Karpas-422 (cell line): ENCODE measurements around the gene PCDHB13. TPM values are rescaled to one million over a fixed set of nuclear protein-coding genes. Genes with fewer than 3 reads are reported as not detected.
A peak's percentile ranks its signal among the peaks of the same experiment; 100 is the strongest.
"Not testable (repeated sequence)": the region's sequence is repeated elsewhere in the genome, so short reads cannot be mapped to it uniquely, and the experiment has no call there.

Experiments used
- DNase-seq: peaks from one replicate; pipeline ENCODE4 v3.0.0-alpha.2; 2015
- H2AFZ ChIP-seq: fragments of 200-600 bp; sonication (generic); 2 replicates; pipeline ENCODE4 v1.6.1; 2014; ENCODE audit warnings: antibody characterized with exemption, low read length, mixed read lengths
- H3K27ac ChIP-seq: fragments of 200-600 bp; sonication (generic); 2 replicates; pipeline ENCODE4 v1.5.1; 2014; ENCODE audit warnings: mild to moderate bottlenecking, low read length, moderate library complexity
- H3K27me3 ChIP-seq: fragments of 200-600 bp; sonication (generic); 2 replicates; pipeline ENCODE4 v1.6.1; 2014; ENCODE audit warnings: low read length, mixed read lengths
- H3K36me3 ChIP-seq: fragments of 200-600 bp; sonication (generic); 2 replicates; pipeline ENCODE4 v1.6.1; 2014; ENCODE audit warnings: low read length, mixed read lengths; ENCODE audit not compliant: insufficient read depth
- H3K4me1 ChIP-seq: fragments of 200-600 bp; sonication (generic); 2 replicates; pipeline ENCODE4 v1.6.1; 2014; ENCODE audit warnings: mild to moderate bottlenecking, low read length, mixed read lengths
- H3K4me2 ChIP-seq: fragments of 200-600 bp; sonication (generic); 2 replicates; pipeline ENCODE4 v1.6.1; 2014; ENCODE audit warnings: low read length, low read depth, mild to moderate bottlenecking; ENCODE audit not compliant: poor library complexity, severe bottlenecking
- H3K4me3 ChIP-seq: fragments of 200-600 bp; sonication (generic); 2 replicates; pipeline ENCODE4 v1.5.1; 2014; ENCODE audit warnings: mild to moderate bottlenecking, antibody characterized with exemption, low read length, mixed read lengths
- H3K79me2 ChIP-seq: fragments of 200-600 bp; sonication (generic); 2 replicates; pipeline ENCODE4 v1.6.1; 2014; ENCODE audit warnings: mild to moderate bottlenecking, low read length, mixed read lengths
- H3K9ac ChIP-seq: fragments of 200-600 bp; sonication (generic); 2 replicates; pipeline ENCODE4 v1.6.0; 2014; ENCODE audit warnings: low read length
- H3K9me2 ChIP-seq: fragments of 200-600 bp; sonication (generic), shearing (Covaris generic); replicated peaks from 2 replicates; pipeline ENCODE4 v1.6.0; 2014; ENCODE audit warnings: mild to moderate bottlenecking, low read length, moderate library complexity; ENCODE audit not compliant: insufficient read depth
- H3K9me3 ChIP-seq: fragments of 300-700, 200-600 bp; sonication (generic); 2 replicates; pipeline ENCODE4 v1.6.1; 2014; ENCODE audit warnings: low read length, mixed read lengths
- H4K20me1 ChIP-seq: fragments of 200-600 bp; sonication (generic); 2 replicates; pipeline ENCODE4 v1.6.1; 2014; ENCODE audit warnings: mild to moderate bottlenecking, antibody characterized with exemption, low read length, low read depth; ENCODE audit not compliant: insufficient read depth
- total RNA-seq: library from RNA; depleted of rRNA; stranded (reverse); fragments of >200 nt; shearing (Covaris generic); gene quantifications from 2 replicates; pipeline ENCODE4 v1.2.3, GENCODE V29; 2014; ENCODE audit warnings: low replicate concordance

PCDHB13 gene
- total RNA-seq, 1 experiment from 2014 or later, result 0.19 TPM

DNA sequence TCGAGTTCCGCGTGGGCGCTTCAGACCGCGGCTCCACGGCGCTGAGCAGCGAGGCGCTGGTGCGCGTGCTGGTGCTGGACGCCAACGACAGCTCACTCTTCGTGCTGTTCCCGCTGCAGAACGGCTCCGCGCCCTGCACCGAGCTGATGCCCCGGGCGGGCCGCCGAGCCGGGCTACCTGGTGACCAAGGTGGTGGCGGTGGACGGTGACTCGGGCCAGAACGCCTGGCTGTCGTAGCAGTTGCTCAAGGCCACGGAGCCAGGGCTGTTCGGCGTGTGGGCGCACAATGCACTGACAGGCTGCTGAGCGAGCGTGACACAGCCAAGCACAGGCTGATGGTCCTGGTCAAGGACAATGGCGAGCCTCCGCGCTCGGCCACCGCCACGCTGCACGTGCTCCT lies 27.8 kb downstream of the PCDHB13 start:
- no peak overlapping the region for H3K4me3 ChIP-seq
- H3K27me3 ChIP-seq, result no peaks in the 10 kb centered on the region
- H4K20me1 ChIP-seq, result no peaks in the 10 kb centered on the region

DNA sequence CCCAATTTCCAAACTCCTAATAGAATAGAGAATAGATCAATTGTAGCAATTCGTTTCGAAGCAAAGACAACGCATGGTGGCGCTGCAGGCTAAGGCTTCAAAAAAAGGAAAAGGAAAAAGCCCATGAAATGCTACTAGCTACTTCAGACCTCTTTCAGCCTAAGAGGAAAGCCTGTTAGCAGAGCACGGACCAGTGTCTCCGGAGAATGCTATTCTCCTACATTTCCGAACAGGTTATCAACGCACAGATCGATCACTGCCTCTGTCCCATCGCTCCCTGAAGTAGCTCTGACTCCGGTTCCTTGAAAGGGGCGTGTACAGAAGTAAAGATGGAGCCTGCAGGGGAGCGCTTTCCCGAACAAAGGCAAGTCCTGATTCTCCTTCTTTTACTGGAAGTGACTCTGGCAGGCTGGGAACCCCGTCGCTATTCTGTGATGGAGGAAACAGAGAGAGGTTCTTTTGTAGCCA lies 31.6 kb downstream of the PCDHB13 start, which contains the start of gene PCDHB15:
PCDHB15 (plus strand) TSS at position 146 of the 468 bp plus-strand sequence; CDS start at position 330, 184 bp downstream.
- H3K4me3 ChIP-seq, result no peak within 1 kb of the TSS
- no peak within 1 kb of the TSS for H3K9ac ChIP-seq
- DNase-seq, result no peak
- no peaks in the 10 kb centered on the region for H3K9me2 ChIP-seq
- no peak within 1 kb of the TSS for H3K27ac ChIP-seq
- no peaks in the 10 kb centered on the region for H3K4me1 ChIP-seq
- H4K20me1 ChIP-seq, result no peaks in the 10 kb centered on the region
- peaks cover 16% of the 10 kb centered on the region for H3K9me3 ChIP-seq
- H3K27me3 ChIP-seq, result no peaks in the 10 kb centered on the region
- H3K79me2 ChIP-seq, result no peaks in the 10 kb centered on the region
- H3K36me3 ChIP-seq, result no peaks in the 10 kb centered on the region
- H3K4me2 ChIP-seq, result no peak within 1 kb of the TSS
- H2AFZ ChIP-seq, result no peak within 1 kb of the TSS

More for the DNA sequence above, 27.8 kb downstream of the PCDHB13 start:
- Histone ChIP-seq H3K9me2 (no peaks in the 10 kb centered on the region), H3K4me1 (no peaks in the 10 kb centered on the region), H3K4me2 (no peak overlapping the region), H2AFZ (no peak overlapping the region), H3K9ac (no peak overlapping the region), H3K27ac (no peak overlapping the region), H3K79me2 (no peaks in the 10 kb centered on the region), H3K36me3 (no peaks in the 10 kb centered on the region), H3K9me3 (peaks cover 11% of the 10 kb centered on the region)
- DNase-seq, result no peak

GRCh38 chr5:141246971-141247370 lies 33.3 kb downstream of the PCDHB13 start:
- not testable (repeated sequence) for H3K9me2 ChIP-seq
- peaks cover 30% of the 10 kb centered on the region for H3K9me3 ChIP-seq

DNA sequence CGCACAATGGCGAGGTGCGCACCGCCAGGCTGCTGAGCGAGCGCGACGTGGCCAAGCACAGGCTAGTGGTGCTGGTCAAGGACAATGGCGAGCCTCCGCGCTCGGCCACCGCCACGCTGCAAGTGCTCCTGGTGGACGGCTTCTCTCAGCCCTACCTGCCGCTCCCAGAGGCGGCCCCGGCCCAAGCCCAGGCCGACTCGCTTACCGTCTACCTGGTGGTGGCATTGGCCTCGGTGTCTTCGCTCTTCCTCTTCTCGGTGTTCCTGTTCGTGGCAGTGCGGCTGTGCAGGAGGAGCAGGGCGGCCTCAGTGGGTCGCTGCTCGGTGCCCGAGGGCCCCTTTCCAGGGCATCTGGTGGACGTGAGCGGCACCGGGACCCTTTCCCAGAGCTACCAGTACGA lies 33.7 kb downstream of the PCDHB13 start:
- not testable (repeated sequence) for H3K4me1 ChIP-seq, H3K9me2 ChIP-seq, H4K20me1 ChIP-seq, H3K27ac ChIP-seq, H3K9ac ChIP-seq, H3K79me2 ChIP-seq, H3K36me3 ChIP-seq, DNase-seq, H3K4me3 ChIP-seq, H3K4me2 ChIP-seq, H2AFZ ChIP-seq, H3K27me3 ChIP-seq
- H3K9me3 ChIP-seq, result peaks cover 31% of the 10 kb centered on the region

More at GRCh38 chr5:141246971-141247370, 33.3 kb downstream of the PCDHB13 start:
- H3K27ac ChIP-seq, H3K4me1 ChIP-seq, H3K36me3 ChIP-seq, DNase-seq, H4K20me1 ChIP-seq, H2AFZ ChIP-seq, H3K79me2 ChIP-seq, H3K9ac ChIP-seq, H3K4me3 ChIP-seq, H3K27me3 ChIP-seq, H3K4me2 ChIP-seq: not testable (repeated sequence)

DNA sequence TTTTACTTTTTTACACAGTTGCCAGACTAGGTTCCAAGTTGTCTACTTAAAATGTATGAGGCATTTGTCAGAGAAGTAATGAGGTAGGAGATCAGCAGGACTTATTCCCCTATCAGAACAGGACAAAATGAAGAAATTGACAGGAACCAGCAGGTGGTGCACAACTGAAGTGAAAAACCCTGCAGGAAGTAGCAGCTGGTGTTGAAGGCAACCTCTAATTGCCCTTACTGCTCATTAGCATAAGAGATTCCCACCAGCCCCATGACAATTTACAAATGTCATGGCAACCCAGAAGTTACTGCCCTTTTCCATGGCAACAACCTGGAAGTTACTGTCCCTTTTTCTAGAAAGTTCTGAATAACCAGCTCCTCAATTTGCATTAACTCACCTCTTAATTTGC lies 36.9 kb downstream of the PCDHB13 start:
- H3K9me2 ChIP-seq, result no peaks in the 10 kb centered on the region
- H3K4me3 ChIP-seq, result no peak overlapping the region
- H3K36me3 ChIP-seq, result no peaks in the 10 kb centered on the region
- H3K9ac ChIP-seq, result no peak overlapping the region
- H3K27ac ChIP-seq, result no peak overlapping the region
- H3K4me1 ChIP-seq, result no peaks in the 10 kb centered on the region
- no peaks in the 10 kb centered on the region for H4K20me1 ChIP-seq
- H3K27me3 ChIP-seq, result no peaks in the 10 kb centered on the region
- H3K79me2 ChIP-seq, result no peaks in the 10 kb centered on the region
- H2AFZ ChIP-seq, result no peak overlapping the region
- DNase-seq, result no peak
- no peak overlapping the region for H3K4me2 ChIP-seq
- H3K9me3 ChIP-seq, result peaks cover 40% of the 10 kb centered on the region

GRCh38 chr5:141258464-141258863 lies 44.7 kb downstream of the PCDHB13 start:
- H3K9me3 ChIP-seq, result peaks cover 68% of the 10 kb centered on the region
- no peaks in the 10 kb centered on the region for H3K4me1 ChIP-seq
- H3K27ac ChIP-seq, result no peak overlapping the region
- no peaks in the 10 kb centered on the region for H4K20me1 ChIP-seq
- H3K4me3 ChIP-seq, result no peak overlapping the region
- H2AFZ ChIP-seq, result no peak overlapping the region
- no peak for DNase-seq
- H3K27me3 ChIP-seq, result no peaks in the 10 kb centered on the region
- no peaks in the 10 kb centered on the region for H3K9me2 ChIP-seq
- H3K4me2 ChIP-seq, result no peak overlapping the region
- no peak overlapping the region for H3K9ac ChIP-seq
- H3K36me3 ChIP-seq, result no peaks in the 10 kb centered on the region
- no peaks in the 10 kb centered on the region for H3K79me2 ChIP-seq

DNA sequence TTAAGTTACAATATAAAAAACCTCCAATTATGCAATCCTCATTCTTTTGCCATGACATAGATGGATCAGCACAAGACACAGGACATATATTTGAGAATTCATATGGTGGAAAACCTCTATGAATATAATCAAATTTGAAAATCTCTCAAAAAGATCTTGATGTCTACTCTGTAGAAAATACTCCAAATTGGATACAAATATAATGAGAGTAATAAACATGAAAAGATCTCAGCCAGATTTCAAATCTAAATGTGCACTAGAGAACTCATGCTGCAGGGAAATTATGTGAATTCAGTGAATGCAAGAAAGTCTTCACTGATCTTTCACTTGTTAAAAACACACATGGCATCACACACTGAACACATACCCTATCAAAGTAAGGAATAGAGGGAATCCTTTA lies 45.2 kb downstream of the PCDHB13 start:
- Histone ChIP-seq H3K27me3 (no peaks in the 10 kb centered on the region), H4K20me1 (no peaks in the 10 kb centered on the region), H3K27ac (no peak overlapping the region), H3K4me3 (no peak overlapping the region), H3K9ac (no peak overlapping the region), H3K36me3 (no peaks in the 10 kb centered on the region), H3K79me2 (no peaks in the 10 kb centered on the region), H2AFZ (no peak overlapping the region), H3K4me1 (no peaks in the 10 kb centered on the region), H3K4me2 (no peak overlapping the region), H3K9me3 (peaks cover 64% of the 10 kb centered on the region), H3K9me2 (no peaks in the 10 kb centered on the region)
- no peak for DNase-seq

GRCh38 chr5:141260458-141261237 lies 46.9 kb downstream of the PCDHB13 start:
- no peak overlapping the region for H3K4me2 ChIP-seq
- H3K9me3 ChIP-seq, result peaks cover 61% of the 10 kb centered on the region
- H3K9me2 ChIP-seq, result no peaks in the 10 kb centered on the region
- no peak overlapping the region for H2AFZ ChIP-seq
- 0 out of 2 replicates have a peak overlapping the region, but pooled peaks have one; percentile 9 for H3K4me3 ChIP-seq
- no peaks in the 10 kb centered on the region for H3K79me2 ChIP-seq
- no peaks in the 10 kb centered on the region for H3K36me3 ChIP-seq
- H3K27me3 ChIP-seq, result no peaks in the 10 kb centered on the region
- H3K9ac ChIP-seq, result no peak overlapping the region
- no peaks in the 10 kb centered on the region for H4K20me1 ChIP-seq
- H3K4me1 ChIP-seq, result no peaks in the 10 kb centered on the region
- H3K27ac ChIP-seq, result no peak overlapping the region
- peak; percentile 48 for DNase-seq
